ENCODE results near the gene BOLA3. TPM values are rescaled to one million over a fixed set of nuclear protein-coding genes. Genes with fewer than 3 reads are reported as not detected.

The BOLA3 gene
- total RNA-seq, 2 donors from 2014 or later: 91.6 to 102 TPM

- ATAC-seq (no peak), DNase-seq (no peak)
- intact Hi-C loops (cut with DNase I): no loop called here
Measured at GRCh38 chr2:74110537-74110936, 37.2 kb downstream of the BOLA3 start.

DNA sequence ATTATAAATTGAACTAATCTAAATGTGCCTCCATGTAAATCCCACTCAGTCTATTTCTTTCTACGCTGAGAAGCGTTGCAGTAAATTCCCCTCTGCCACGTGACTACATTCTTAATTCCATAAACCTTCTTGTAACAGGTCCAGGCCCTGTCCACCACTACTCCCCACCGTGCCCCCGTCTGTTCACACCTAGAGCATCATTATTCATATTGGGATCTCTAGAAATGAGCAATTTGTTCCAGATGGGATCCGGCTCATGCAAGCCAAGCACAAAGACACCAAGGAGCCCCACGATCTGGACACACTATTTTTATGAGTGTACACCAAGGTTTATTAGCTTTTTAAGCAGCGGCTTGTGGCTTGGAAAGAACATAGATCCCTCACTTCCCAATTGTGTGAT, 38.2 kb downstream of the BOLA3 start:
- ATAC-seq (no peak), DNase-seq (no peak)
- intact Hi-C loops (cut with DNase I): no loop called here

- intact Hi-C loops (cut with DNase I): no loop called here
- ATAC-seq (no peak), DNase-seq (no peak)
Measured at GRCh38 chr2:74107071-74107470, 40.6 kb downstream of the BOLA3 start.

DNA sequence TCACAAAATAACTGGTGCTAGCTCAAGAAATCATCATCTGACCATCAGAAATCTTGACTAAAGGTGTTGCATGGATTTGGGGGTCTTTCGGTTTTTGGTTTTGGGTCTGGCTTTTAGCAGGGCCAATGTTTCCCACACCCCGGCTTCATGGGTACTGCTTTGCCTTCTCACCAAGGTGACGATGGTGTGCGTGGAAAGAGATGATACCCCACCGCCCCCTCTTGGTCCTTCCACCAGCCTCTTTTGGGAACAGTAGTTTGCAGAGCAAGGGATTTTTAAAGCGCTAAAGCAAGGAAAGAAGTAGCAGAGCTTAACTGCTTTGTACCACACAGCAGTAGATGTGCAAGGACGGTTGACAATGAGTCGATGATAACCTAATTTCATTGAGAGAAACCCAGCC, 42.3 kb downstream of the BOLA3 start:
- ATAC-seq (no peak), DNase-seq (no peak)
- intact Hi-C loops (cut with DNase I): no loop called here

- ATAC-seq: no peak
- intact Hi-C loops (cut with DNase I): no loop called here
- DNase-seq: no peak
Measured at GRCh38 chr2:74104839-74105238, 42.9 kb downstream of the BOLA3 start.

- no peak for DNase-seq
- no peak for ATAC-seq
- intact Hi-C loops (cut with DNase I): no loop called here
Measured at GRCh38 chr2:74103763-74104162, 43.9 kb downstream of the BOLA3 start.

DNA sequence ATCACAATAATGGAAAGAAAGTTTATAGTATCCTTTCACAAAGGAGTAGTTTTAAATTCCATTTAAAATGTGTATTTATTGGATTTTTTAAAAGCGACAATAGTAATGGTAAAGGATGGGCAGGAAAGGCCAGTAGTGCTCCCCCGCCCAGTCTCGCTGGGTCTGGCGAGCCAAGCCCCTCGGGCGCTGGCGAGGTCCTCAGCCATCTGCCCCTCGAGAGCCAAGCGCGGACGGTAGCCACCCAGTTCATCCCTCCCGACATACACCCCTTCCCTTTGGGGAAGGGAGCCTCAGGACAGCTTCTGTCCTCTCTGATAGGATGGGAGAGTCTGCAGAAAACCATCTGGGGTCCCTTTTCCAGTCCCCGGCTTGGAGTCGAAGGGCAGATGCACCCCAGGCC, 45.2 kb downstream of the BOLA3 start:
- no peak for DNase-seq
- intact Hi-C loops (cut with DNase I): no loop called here
- no peak for ATAC-seq

- ATAC-seq (no peak), DNase-seq (no peak)
- intact Hi-C loops (cut with DNase I): no loop called here
Measured at GRCh38 chr2:74101574-74102300, 46.0 kb downstream of the BOLA3 start.

- no peak for DNase-seq
- ATAC-seq: no peak
- intact Hi-C loops (cut with DNase I): no loop called here
Measured at GRCh38 chr2:74100254-74101216, 47.2 kb downstream of the BOLA3 start.

- ATAC-seq (peak; percentile 73 to 82), DNase-seq (no peak)
- intact Hi-C loops (cut with DNase I): no loop called here
Measured at GRCh38 chr2:74099835-74100234, 47.9 kb downstream of the BOLA3 start.

DNA sequence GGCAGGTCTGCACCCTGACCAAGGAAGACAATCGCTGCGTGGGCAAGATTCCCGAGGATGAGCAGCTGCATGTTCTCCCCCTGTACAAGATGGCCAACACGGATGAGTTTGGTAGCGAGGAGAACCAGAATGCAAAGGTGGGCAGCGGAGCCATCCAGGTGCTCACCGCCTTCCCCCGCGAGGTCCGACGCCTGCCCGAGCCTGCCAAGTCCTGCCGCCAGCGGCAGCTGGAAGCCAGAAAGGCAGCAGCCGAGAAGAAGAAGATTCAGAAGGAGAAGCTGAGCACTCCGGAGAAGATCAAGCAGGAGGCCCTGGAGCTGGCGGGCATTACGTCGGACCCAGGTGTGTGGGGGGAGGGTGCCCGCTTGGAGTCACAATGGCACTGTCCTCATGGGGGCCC, 48.4 kb downstream of the BOLA3 start:
- intact Hi-C loops (cut with DNase I): no loop called here
- no peak for DNase-seq
- ATAC-seq: no peak

DNA sequence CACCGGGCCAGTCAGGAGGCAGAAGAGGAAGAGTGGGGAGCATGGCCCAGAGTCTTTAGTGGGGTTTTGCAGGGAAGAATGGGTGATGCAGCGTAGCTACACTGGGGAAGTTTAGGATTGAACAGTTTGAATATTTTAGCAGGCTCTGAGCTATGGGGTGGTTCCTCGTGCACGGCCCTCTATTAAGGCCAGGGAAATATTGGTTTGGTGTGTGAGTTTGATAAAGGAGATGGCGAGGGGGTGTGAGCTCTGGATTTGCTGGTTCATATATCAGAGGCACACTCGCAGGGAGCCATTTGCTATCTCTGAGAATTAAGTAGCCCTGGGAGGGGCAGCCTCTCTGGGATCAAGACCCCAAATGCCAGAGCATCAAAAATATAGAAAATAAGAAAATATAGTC, 50.1 kb downstream of the BOLA3 start:
- DNase-seq (no peak), ATAC-seq (no peak)
- intact Hi-C loops (cut with DNase I): no loop called here

DNA sequence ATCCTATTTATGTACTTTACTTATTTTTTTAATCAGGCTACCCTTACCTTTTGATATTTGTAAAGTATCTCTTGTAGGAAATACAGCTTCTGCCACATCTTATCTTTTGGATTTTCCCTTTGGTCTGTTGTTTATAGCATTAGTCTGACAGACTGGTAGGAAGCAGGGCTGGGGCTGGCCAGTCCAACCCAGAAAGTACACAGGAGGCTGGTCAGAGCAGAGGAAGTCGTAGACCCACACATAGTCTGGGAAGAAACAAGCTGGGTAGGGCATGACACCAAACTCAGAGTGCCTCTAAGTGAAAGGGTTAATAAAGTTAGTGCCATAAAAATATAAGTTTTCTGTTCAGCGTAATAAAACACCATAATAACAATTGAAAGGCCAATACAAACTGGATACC, 51.7 kb downstream of the BOLA3 start:
- DNase-seq (no peak), ATAC-seq (no peak)
- intact Hi-C loops (cut with DNase I): no loop called here

DNA sequence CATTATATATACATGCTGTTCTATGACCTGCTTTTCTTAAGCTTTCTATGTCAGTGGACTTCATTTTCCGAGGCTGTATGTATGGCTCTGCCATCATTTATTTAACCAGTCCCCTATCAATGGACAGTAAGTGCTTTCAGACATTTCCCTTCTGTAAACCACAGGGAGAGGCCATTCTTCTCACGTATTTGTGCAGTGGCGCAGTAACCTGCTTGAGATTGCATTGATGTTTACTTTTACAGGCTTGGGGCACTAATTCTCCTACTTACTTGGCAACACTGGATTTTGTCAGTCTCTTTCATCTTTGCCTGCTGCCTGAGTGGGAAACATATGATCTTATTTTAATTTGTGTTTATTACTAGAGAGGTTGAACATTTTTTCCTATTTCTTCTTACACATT, 52.1 kb downstream of the BOLA3 start:
- intact Hi-C loops (cut with DNase I): no loop called here
- no peak for ATAC-seq
- no peak for DNase-seq

DNA sequence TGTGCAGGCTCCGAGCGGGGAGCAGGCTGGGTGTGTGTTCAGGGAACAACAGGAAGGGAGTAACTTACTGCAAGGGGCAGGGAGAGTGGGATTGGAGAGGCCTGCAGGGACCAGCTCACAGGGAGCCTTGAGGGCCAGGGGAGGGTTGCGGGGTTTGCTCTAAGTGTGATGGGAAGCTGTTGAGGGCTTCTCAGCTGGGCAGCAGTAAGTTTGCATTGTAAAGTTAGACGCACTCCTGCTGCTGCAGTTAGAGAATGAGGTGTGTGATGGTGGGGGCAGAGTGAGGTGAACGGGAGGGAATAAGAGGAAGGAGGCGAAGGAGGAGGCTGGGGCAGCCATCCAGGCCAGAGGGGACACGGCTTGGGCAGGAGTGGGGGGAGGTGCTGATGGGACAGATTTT, 53.4 kb downstream of the BOLA3 start:
- intact Hi-C loops (cut with DNase I): no loop called here
- no peak for ATAC-seq
- no peak for DNase-seq

- no peak for ATAC-seq
- no peak for DNase-seq
Measured at GRCh38 chr2:74093840-74094239, 53.9 kb downstream of the BOLA3 start.

DNA sequence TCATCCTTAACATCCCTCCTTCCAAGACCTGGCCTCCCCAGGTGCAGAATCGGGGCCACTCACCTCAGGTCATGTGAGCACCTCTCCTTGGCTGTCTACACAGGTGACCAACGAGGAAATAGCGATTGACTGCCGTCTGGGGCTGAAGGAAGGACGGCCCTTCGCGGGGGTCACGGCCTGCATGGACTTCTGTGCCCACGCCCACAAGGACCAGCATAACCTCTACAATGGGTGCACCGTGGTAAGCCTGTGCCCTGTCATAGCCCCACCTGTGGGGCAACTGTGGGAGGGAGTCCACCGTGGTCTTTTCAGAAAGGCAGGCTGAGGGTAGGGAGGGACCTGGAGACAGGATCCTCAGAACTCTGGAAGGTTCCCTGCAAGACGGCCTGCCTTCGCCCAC, 54.3 kb downstream of the BOLA3 start:
- DNase-seq (no peak), ATAC-seq (no peak)
- intact Hi-C loops (cut with DNase I): no loop called here

More at GRCh38 chr2:74093840-74094239, 53.9 kb downstream of the BOLA3 start:
- intact Hi-C loops (cut with DNase I): no loop called here

GRCh38 chr2:74092275-74092674, 55.4 kb downstream of the BOLA3 start:
- intact Hi-C loops (cut with DNase I): no loop called here
- ATAC-seq: peak in 1 of 2 donors; percentile 16
- DNase-seq: no peak

DNA sequence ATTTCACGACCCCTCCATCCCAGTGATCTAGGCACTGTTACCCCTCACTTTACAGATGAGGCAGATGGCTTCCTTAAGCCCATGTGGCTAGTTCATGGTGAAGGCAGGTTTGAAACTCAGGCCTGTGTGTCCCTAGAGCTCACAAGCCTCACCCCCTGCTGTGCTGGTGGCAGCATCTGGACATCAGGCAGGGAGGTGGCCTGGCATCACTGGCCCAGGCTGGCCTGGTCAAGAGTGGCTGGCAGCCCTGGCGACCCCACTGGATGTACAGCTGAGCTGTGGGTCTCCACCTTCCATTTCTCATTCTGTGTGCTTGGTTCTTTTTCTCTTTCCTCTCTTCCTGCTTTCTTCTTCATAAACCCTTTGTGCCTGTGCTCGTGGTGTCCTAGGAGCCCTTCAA, 56.3 kb downstream of the BOLA3 start:
- no peak for DNase-seq
- ATAC-seq: no peak
- intact Hi-C loops (cut with DNase I): no loop called here

Measured in left cardiac atrium (tissue), 4 donors.